H9 (cell line): Measurements from ENCODE around the gene CTDSPL2. TPM values are rescaled to one million over a fixed set of nuclear protein-coding genes. Genes with fewer than 3 reads are reported as not detected.

Experiments
- DNase-seq: peaks from one replicate; pipeline ENCODE4 v3.0.0-alpha.2; 2017
- H2AFZ ChIP-seq: one replicate; pipeline ENCODE4 v1.6.1; 2013; ENCODE audit warnings: mild to moderate bottlenecking, low read length, control low read depth, moderate library complexity
- H2AK5ac ChIP-seq: 2 replicates; pipeline ENCODE4 v1.6.1; 2013; ENCODE audit warnings: low read length, control low read depth, mixed read lengths; ENCODE audit not compliant: insufficient read length
- H2BK120ac ChIP-seq: one replicate; pipeline ENCODE4 v1.6.1; 2013; ENCODE audit warnings: low read depth, mild to moderate bottlenecking, low read length, control low read depth, inconsistent platforms; ENCODE audit not compliant: poor library complexity, severe bottlenecking
- H2BK12ac ChIP-seq: 2 replicates; pipeline ENCODE4 v1.6.1; 2013; ENCODE audit warnings: low read length, control low read depth, mixed read lengths, low read depth; ENCODE audit not compliant: insufficient read length
- H2BK15ac ChIP-seq: 2 replicates; pipeline ENCODE4 v1.6.1; 2013; ENCODE audit warnings: low read depth, low read length, control low read depth
- H2BK20ac ChIP-seq: one replicate; pipeline ENCODE4 v1.6.1; 2013; ENCODE audit warnings: low read depth, mild to moderate bottlenecking, low read length, control low read depth, inconsistent platforms; ENCODE audit not compliant: poor library complexity, severe bottlenecking
- H2BK5ac ChIP-seq: 2 replicates; pipeline ENCODE4 v1.6.1; 2013; ENCODE audit warnings: low read length, control low read depth, mixed read lengths; ENCODE audit not compliant: insufficient read length
- H3K14ac ChIP-seq: 2 replicates; pipeline ENCODE4 v1.6.1; 2013; ENCODE audit warnings: low read length, control low read depth; ENCODE audit not compliant: insufficient read depth
- H3K18ac ChIP-seq: 2 replicates; pipeline ENCODE4 v1.6.1; 2013; ENCODE audit warnings: low read depth, mild to moderate bottlenecking, mixed read lengths, low read length, control low read depth; ENCODE audit not compliant: insufficient read length
- H3K23ac ChIP-seq: 2 replicates; pipeline ENCODE4 v1.6.1; 2013; ENCODE audit warnings: low read length, control low read depth, mixed read lengths, low read depth; ENCODE audit not compliant: insufficient read length
- H3K23me2 ChIP-seq: 2 replicates; pipeline ENCODE4 v1.6.1; 2013; ENCODE audit warnings: low read depth, mild to moderate bottlenecking, mixed read lengths, low read length, control low read depth; ENCODE audit not compliant: insufficient read length, poor library complexity, severe bottlenecking
- H3K27ac ChIP-seq: 2 replicates; pipeline ENCODE4 v1.5.1; 2013; ENCODE audit warnings: low read length, control low read depth, mixed read lengths, low read depth; ENCODE audit not compliant: insufficient read length
- H3K27me3 ChIP-seq: 2 replicates; pipeline ENCODE4 v1.6.1; 2013; ENCODE audit warnings: low read length, control low read depth, inconsistent platforms; ENCODE audit not compliant: insufficient read depth
- H3K4ac ChIP-seq: 2 replicates; pipeline ENCODE4 v1.6.1; 2013; ENCODE audit warnings: low read depth, mild to moderate bottlenecking, control low read depth, inconsistent platforms, low read length, moderate library complexity
- H3K4me1 ChIP-seq: 2 replicates; pipeline ENCODE4 v1.6.1; 2013; ENCODE audit warnings: low read length, control low read depth, inconsistent platforms; ENCODE audit not compliant: insufficient read depth
- H3K4me2 ChIP-seq: 2 replicates; pipeline ENCODE4 v1.6.1; 2013; ENCODE audit warnings: low read length, control low read depth, mixed read lengths; ENCODE audit not compliant: insufficient read length, insufficient read depth
- H3K56ac ChIP-seq: 2 replicates; pipeline ENCODE4 v1.6.1; 2013; ENCODE audit warnings: low read depth, mild to moderate bottlenecking, mixed read lengths, low read length, control low read depth; ENCODE audit not compliant: insufficient read length
- H3K79me1 ChIP-seq: 2 replicates; pipeline ENCODE4 v1.6.1; 2013; ENCODE audit warnings: low read depth, mild to moderate bottlenecking, moderate library complexity, low read length, control low read depth, inconsistent platforms; ENCODE audit not compliant: insufficient read depth, poor library complexity, severe bottlenecking
- H3K79me2 ChIP-seq: 2 replicates; pipeline ENCODE4 v1.6.1; 2013; ENCODE audit warnings: low read length, control low read depth, inconsistent platforms; ENCODE audit not compliant: insufficient read depth
- H3K9ac ChIP-seq: 2 replicates; pipeline ENCODE4 v1.6.1; 2013; ENCODE audit warnings: low read length, control low read depth, mixed read lengths; ENCODE audit not compliant: insufficient read length; ENCODE audit errors: extremely low read depth
- H3K9me3 ChIP-seq: one replicate; pipeline ENCODE4 v1.6.1; 2013; ENCODE audit warnings: low read depth, low read length, inconsistent platforms; ENCODE audit not compliant: control insufficient read depth
- H3T11ph ChIP-seq: one replicate; pipeline ENCODE4 v1.6.1; 2013; ENCODE audit warnings: mild to moderate bottlenecking, low read length, control low read depth, inconsistent platforms
- H4K20me1 ChIP-seq: one replicate; pipeline ENCODE4 v1.6.1; 2013; ENCODE audit not compliant: control insufficient read depth, insufficient read length, insufficient read depth
- H4K5ac ChIP-seq: 2 replicates; pipeline ENCODE4 v1.6.1; 2013; ENCODE audit warnings: low read depth, mild to moderate bottlenecking, mixed read lengths, low read length, control low read depth; ENCODE audit not compliant: insufficient read length
- H4K8ac ChIP-seq: replicated peaks from 2 replicates; pipeline ENCODE4 v1.6.1; 2013; ENCODE audit warnings: low read length, control low read depth, mixed read lengths, low read depth; ENCODE audit not compliant: insufficient read length
- H4K91ac ChIP-seq: 2 replicates; pipeline ENCODE4 v1.6.1; 2013; ENCODE audit warnings: low read depth, mild to moderate bottlenecking, moderate library complexity, mixed read lengths, low read length, control low read depth; ENCODE audit not compliant: insufficient read length
- H3K27ac Mint-ChIP-seq, 3 experiments: 2 replicates in 2 of 3; 3 replicates in 1 of 3; pipeline ENCODE4 v1.8.0; 2020 to 2021; ENCODE audit warnings: mixed read lengths in 3 of 3, mild to moderate bottlenecking in 1 of 3, moderate library complexity in 1 of 3
- H3K27me3 Mint-ChIP-seq: 2 replicates; pipeline ENCODE4 v1.8.0; 2021; ENCODE audit warnings: low read depth, mild to moderate bottlenecking, moderate library complexity, mixed read lengths
- H3K36me3 Mint-ChIP-seq, 3 experiments: 2 replicates in 2 of 3; 3 replicates in 1 of 3; pipeline ENCODE4 v1.8.0; 2020 to 2021; ENCODE audit warnings: low read depth in 3 of 3, mixed read lengths in 3 of 3; ENCODE audit not compliant: insufficient read depth in 1 of 3
- H3K4me1 Mint-ChIP-seq, 2 experiments: 2 replicates each; pipeline ENCODE4 v1.8.0; 2020; ENCODE audit warnings: mixed read lengths in 2 of 2
- H3K4me3 Mint-ChIP-seq, 2 experiments: 2 replicates in 1 of 2; 3 replicates in 1 of 2; pipeline ENCODE4 v1.8.0; 2020 to 2021; ENCODE audit warnings: mild to moderate bottlenecking in 2 of 2, mixed read lengths in 2 of 2, moderate library complexity in 1 of 2
- H3K9me3 Mint-ChIP-seq, 2 experiments: 2 replicates in 1 of 2; 3 replicates in 1 of 2; pipeline ENCODE4 v1.8.0; 2020; ENCODE audit warnings: mild to moderate bottlenecking in 2 of 2, mixed read lengths in 2 of 2, moderate library complexity in 1 of 2
- WGBS: extraction: QIAGEN DNeasy Blood & Tissue Kit; methylation state at CpG from one replicate; pipeline ENCODE4 v1.1.7; 2013; ENCODE audit warnings: missing lambda C conversion rate, low lambda C conversion rate, mixed read lengths; ENCODE audit not compliant: insufficient read length; ENCODE audit errors: extremely low coverage; 5-methylcytosine and 5-hydroxymethylcytosine counted together
- total RNA-seq: library from RNA; stranded (reverse); gene quantifications from 2 replicates; pipeline ENCODE4 v1.2.1, GENCODE V29; 2021
- TF ChIP-seq, protein P1 (sequence below): fragments of 200-600 bp; sonication (generic); conservative IDR thresholded peaks from 3 replicates; pipeline ENCODE4 v1.8.0; 2021; ENCODE audit warnings: antibody characterized with exemption, mild to moderate bottlenecking

Gene CTDSPL2
- total RNA-seq, 1 experiment from 2014 or later = 78.8 TPM

DNA sequence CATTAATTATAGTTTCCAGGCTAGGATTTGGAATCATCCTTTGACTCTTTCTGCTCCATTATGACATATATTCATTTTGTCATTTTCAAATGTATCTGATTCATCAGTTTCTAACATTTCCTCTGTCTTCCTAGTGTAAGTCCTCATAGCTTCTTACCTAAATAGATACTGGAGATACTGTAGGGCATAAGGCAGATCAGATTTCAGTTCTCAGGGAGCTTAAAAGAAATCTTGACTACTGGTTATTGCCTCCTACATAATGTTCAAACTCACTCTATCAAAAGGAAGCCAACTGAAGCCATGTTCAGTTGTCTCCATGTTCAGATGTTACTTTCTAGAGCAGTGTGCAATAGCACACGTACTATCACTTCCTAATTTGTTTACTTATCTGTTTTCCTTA lies 29.6 kb upstream of the CTDSPL2 start:
- Histone ChIP-seq H2BK15ac (no peak overlapping the region), H3K9ac (no peak overlapping the region), H3K27ac (no peak overlapping the region), H4K20me1 (no peaks in the 10 kb centered on the region), H3K14ac (no peak overlapping the region), H3T11ph (no peak overlapping the region), H4K91ac (no peak overlapping the region), H3K79me2 (no peaks in the 10 kb centered on the region), H2BK120ac (no peak overlapping the region), H3K4ac (no peak overlapping the region), H2AFZ (no peak overlapping the region), H3K79me1 (no peaks in the 10 kb centered on the region), H3K4me1 (no peaks in the 10 kb centered on the region), H3K9me3 (no peaks in the 10 kb centered on the region), H2BK12ac (no peak overlapping the region), H2AK5ac (no peak overlapping the region), H4K5ac (no peak overlapping the region), H3K23me2 (no peaks in the 10 kb centered on the region), H3K4me2 (no peak overlapping the region), H2BK5ac (no peak overlapping the region), H3K18ac (no peak overlapping the region), H3K27me3 (no peaks in the 10 kb centered on the region), H3K23ac (no peak overlapping the region), H4K8ac (no peak overlapping the region), H3K56ac (no peak overlapping the region), H2BK20ac (no peak overlapping the region)
- Mint-ChIP-seq H3K9me3 (no peaks in the 10 kb centered on the region), H3K4me1 (no peaks in the 10 kb centered on the region), H3K27ac (no peak overlapping the region; a peak in 1 of 7 replicates), H3K4me3 (no peak overlapping the region), H3K36me3 (0 out of 7 replicates have a peak, but pooled peaks cover 0 to 2% (median 0%) of the 10 kb centered on the region in 3 experiments), H3K27me3 (no peaks in the 10 kb centered on the region)
- DNase-seq = no peak
- WGBS = no CpG with 5 or more reads among the region's 1 CpG
- TF ChIP-seq, protein P1, sequence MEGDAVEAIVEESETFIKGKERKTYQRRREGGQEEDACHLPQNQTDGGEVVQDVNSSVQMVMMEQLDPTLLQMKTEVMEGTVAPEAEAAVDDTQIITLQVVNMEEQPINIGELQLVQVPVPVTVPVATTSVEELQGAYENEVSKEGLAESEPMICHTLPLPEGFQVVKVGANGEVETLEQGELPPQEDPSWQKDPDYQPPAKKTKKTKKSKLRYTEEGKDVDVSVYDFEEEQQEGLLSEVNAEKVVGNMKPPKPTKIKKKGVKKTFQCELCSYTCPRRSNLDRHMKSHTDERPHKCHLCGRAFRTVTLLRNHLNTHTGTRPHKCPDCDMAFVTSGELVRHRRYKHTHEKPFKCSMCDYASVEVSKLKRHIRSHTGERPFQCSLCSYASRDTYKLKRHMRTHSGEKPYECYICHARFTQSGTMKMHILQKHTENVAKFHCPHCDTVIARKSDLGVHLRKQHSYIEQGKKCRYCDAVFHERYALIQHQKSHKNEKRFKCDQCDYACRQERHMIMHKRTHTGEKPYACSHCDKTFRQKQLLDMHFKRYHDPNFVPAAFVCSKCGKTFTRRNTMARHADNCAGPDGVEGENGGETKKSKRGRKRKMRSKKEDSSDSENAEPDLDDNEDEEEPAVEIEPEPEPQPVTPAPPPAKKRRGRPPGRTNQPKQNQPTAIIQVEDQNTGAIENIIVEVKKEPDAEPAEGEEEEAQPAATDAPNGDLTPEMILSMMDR = no peak
